Stimulated activated CD4-positive, alpha-beta T cell treated with anti-CD3 and anti-CD28 coated beads, Interleukin-15, amount 100 ng/mL, for 48 hours (primary cell): ENCODE data around the gene IGSF3.

Experiments
- DNase-seq, 2 donors: peaks; one replicate each; pipeline ENCODE4 v3.0.0-alpha.2; 2020; ENCODE audit warnings: low read depth in 2 of 2

The IGSF3 gene

DNA sequence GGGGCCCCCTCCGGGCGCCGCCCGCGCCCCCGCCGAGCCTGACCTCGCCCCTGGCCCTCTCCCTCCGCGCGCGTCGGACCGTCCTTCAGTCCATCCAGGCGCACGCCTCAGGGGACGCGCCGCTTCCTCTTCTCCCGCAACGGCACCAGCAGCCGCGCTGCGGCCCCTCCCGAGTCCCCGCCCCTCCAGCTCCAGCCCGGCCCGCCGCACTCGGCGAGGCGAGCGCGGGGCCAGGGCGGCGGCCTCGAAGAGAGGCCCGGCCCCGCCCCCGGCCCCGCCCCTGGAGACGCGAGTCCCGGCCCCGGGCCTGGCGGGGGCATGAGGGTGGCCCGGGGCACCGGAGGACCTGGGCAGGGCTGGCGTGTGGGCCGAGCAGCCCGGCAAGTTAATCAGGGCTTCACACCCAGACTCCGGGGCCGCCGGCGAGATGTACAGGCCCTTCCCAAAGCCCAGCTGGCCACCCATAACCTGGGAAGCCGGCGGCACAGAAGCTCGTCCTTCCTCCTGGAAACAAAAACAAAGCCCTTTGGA lies at the start of gene IGSF3:
Gene IGSF3 (minus strand): TSS at position 159 of the 531 bp plus-strand sequence. CDS start 1,407 bp downstream, outside the sequence.
- peak; percentile 12 to 40 for DNase-seq

DNA sequence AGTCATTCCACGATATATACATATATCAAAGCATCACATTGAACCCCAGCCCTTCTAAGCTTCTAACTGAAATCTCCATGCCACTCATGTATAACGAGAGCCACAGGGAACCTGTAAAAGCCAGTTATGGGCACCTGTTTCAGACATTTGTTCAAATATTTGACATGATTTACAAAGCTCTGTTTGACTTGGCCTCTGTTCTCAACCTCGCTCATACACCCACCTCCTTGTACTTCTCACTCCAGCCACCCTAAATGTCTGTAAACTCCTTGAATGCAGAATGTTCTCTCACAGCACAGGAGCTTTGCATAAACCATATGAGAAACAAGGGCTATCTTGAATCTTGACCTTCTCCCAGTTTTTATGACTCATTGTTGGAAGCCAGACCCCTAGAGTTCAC lies 49.8 kb upstream of the IGSF3 start:
- DNase-seq, result no peak

DNA sequence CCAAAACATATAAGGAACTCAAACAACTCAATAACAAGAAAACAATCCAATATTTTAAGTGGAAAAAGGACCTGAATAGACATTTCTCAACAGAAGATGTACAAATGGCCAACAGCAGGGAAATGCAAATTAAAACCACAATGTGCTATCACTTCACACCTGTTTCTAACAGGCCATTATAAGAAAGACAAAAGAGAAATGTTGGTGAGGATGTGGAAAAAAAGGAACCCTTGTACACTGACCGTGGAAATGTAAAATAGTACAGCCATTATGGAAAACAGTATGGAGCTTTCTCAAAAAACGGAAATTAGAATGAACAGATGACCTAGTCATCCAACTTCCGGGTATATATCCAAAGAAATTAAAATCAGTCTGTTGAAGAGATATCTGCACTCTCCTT lies 48.9 kb upstream of the IGSF3 start:
- no peak for DNase-seq

DNA sequence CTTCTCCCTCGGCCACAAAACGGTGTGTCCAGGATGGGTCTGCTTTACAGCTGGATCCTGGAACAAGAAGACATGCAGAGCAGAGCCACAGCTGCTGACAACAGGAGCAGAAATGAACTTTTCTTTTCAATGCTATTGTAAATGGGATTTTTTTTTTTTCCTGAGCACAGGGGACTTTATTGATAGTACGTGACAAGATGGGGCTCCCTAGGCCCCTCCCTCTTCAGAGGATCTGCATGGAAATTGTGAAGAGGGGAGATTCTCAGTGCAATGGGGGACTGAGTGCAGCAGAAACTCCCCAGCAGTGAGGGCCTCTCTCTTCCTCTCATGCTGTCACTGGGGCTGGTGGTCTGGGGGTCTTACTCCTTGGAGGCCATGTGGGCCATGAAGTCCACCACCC lies 45.9 kb upstream of the IGSF3 start:
- no peak for DNase-seq

DNA sequence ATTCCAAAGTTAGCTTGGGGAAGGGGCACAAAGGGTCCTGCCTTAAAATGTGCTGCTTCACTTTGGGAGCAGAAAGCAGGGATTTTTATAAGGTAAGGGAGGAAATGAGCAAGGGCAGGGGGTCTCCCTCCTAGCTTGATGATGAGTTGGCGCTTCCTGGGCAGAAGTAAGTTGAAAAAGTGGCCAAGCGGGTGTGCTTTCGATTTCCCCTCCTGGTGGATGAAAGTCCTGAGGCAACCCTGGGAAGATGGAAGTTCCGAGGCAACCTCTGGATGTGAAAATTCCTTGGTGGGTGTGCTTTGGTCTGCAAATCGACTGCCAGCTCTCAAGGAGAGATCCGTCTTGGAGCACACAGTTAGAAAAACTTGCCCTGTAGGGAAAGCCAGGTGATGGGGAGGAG lies 45.0 kb upstream of the IGSF3 start:
- DNase-seq, result no peak

DNA sequence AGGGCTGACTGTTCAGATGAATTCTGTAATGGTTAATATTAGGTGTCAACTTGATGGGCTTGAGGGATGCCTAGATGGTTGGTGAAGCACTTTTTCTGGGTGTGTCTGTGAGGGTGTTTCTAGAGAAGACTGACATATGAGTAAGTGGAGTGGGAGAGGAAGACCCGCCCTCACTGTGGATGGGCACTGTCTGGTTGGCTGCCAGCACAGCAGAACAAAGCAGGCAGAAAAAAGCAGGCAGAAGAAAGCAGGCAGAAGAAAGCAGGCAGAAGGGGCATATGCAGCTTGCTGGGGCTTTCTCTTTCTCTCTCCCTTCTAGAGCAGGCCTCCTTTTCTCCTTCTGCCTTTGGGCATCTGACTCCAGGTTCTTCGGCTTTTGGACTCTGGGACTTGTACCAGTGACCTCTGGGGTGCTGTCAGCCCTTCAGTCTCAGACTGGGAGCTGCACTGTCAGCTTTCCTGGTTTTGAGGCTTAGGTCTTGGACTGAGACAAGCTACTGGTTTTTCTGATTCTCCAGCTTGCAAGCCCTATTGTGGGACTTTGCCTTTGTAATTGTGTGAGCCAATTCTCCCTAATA lies 43.8 kb upstream of the IGSF3 start:
- peak; percentile 24 to 32 for DNase-seq

DNA sequence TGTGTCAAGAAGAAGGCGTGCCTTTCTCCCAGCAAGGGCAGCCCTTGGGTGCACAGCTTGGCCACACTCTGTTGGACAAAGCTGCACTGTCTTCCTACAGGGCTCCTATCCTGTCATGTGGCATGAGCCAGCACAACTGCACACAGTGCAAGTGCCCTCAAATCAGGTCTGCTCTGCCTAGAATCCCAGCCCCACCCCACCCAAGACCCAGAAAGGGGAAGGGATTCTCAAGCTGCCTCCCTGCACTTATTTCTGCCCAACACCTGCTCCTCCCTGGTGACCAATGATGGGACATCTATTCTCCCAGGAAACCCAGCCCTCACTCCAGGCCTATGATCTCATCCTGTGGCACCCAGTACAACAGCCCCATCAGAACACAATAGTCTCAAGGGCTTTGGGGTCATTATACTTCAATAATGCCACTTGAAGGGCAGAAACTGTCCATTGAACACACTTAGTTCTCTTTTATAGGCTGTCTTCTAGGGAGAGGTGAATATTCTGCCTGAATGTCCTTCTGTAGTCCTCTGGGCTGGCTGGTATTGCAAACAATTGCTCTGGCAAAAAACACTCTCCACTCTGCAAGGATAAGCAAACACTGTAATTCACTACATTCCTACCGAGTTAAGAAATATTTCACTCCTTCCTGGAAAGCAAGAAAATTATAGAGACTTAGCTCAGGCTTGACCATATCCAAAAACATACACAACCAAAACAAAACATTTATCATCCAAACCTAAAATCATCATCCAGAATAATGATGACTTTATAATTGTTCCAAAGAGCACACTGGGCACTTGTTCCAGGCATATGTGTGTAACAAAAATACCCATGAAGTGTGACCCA lies 43.1 kb upstream of the IGSF3 start:
- no peak for DNase-seq

DNA sequence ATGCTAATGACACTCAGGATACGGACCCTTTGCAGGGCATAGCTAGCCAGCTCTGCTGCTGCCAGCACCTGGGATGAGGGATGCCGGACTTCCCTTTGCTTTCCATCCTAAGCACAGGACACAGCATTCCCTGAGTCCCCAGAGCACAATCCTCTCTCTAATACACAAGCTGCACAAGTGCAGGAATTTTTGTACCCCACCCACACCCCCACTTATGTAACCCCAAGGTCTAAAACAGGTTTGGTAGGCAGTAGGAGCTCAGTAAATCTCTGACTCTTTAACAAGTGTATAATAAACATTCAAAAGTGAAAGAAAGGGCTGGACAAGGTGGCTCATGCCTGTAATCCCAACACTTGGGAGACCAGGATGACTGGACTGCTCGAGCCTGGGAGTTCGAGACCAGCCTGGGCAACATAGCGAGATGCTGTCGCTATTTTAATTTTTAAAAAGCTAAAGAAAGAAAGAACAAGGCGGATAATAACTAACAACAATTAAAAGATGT lies 42.2 kb upstream of the IGSF3 start:
- DNase-seq, result no peak

DNA sequence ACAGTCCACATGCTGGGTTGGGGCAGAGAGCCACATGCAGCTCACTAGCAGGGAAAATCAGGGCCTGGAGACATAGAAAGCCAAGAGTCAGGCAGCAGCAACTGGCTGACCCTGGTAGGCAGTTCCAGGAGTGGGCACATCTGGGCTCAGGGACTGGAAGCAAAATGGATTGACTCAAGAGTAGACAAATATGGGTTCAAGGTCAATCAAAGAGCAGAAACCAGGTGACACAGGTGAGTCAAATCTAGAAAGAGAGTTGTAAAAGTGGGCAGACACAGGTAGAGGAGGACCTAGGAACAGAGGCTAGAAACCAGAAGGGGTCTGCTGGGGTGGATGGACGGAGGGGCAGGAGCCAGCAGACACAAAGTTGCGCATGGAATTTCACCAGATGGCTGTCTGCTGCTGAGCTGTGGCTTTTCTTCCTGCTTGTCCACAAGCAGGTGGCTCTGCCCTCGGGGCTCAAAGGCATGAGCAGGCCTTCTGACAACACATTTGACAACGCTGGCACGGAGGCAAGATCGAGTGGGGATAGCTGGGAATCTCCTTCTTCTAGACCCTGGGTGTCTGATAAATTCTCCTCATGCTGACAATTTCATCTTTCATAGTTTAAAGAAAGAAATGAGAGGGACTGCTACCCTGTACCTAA lies 40.8 kb upstream of the IGSF3 start:
- DNase-seq, result no peak

DNA sequence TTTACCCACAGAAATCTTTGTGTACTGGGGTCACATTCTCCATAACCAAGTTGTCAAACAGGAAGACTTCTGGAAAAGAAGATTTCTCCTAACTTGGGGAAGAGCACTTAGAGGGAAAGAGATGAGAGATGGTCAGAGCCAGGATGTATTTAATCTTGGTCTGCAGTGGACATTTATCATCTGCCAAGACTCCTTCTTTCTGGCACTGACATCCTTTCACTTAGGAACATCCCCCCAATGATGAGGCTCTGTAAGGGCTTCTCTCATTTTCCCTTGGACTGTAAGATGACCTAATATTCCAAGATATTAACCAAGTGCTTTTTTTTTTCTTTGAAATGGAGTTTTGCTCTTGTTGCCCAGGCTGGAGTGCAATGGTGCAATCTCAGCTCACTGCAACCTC lies 39.3 kb upstream of the IGSF3 start:
- DNase-seq, result no peak

DNA sequence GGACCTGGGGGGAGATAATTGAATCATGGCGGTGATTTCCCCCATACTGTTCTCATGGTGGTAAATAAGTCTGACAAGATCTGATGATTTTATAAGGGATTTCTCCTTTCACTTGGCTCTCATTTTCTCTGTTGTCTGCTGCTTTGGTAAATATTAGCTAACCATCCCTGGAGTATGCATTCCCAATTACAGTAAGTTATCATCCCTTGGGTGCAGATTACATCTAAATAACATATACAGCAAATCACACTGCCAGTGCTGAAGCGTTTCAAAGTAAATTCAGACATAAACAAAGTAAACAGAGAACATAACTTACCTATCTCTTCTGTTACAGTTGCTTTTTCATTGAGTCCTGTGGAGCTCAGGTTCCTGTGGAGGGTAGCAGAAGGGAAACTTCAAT lies 38.6 kb upstream of the IGSF3 start:
- no peak for DNase-seq

DNA sequence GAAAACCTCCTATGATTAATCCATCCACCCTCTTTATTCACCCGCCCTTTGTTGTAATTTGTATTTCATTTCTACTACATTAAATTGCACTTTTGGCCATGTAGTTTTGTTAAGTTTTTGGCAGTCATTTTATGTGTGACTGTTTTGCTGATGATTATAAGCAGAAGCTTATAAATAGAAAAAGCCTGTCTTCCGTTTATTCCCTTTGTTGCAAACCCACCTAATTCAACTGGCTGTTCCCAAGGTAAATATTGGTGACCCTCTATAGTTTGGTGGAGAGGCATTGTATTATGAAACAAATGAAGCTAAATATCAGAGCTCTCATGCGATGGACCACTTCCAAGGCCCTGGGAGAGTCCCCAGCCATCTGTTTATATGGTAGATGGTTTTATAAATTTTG lies 36.7 kb upstream of the IGSF3 start:
- DNase-seq, result no peak

DNA sequence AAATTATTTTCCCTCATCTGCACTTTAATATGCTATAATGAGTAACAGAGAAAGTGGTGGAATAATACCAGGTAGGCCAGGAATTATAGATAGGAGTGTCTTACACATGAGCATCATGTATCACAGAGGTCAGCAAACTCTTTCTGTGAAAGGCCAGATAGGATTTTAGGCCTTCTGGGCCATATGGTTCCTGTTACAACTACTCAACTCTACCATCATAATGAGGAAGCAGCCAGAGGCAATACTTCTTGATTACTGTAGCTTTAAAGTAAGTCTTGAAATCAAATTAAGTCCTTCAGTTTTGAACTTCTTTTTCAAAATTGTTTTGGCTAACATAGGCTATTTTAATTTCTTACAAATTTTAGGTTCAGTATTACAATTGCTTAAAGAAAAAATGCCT lies 32.1 kb upstream of the IGSF3 start:
- no peak for DNase-seq

DNA sequence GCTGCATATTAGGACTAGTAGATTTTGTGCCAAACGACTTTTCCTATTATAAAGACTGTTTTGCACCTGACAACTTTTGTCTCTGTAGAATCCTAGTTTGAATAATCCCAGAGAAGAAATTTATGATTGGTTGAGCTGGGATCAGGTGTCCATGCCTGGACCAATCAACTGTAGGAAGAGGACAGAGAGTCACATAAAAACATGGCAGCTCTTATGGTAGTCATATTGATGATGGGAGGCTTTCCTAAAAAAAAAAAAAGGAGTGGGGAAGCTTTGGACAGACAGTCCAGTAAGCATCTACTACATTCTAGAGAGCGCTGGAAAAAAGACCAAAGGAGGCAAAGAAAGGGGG lies 30.7 kb upstream of the IGSF3 start:
- DNase-seq, result no peak

DNA sequence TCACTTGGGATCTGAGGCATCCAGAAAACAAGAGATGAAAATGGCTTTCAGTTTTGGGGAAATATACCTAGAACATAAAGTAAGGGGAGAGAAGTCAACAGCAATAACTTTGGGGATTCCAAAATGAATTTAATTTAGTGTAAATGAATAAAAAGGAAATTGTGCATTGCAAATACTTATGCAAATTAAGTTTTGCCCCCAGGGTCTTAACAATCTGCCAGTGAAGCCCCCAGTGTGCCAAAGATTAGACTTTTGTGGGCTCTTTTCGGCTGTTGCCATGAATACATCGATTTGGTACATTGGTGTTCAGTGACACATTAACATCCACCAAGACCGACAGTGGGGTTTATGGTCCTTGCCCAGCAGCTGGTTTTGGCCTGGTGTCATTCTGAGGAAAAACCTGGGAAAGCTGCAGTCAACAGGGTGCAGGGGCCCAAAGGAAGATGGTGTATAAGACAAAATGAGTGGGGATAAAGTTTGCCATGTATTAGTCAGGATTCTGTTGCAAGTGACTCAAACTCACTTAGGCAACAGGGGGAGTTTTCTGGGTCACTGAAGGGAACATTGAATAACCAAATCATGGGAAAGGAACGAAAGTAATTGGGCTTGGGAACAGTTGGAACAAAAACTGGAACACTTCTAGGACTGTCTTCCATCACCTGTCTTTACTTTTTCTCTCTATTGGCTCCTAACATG lies 30.2 kb upstream of the IGSF3 start:
- no peak for DNase-seq

DNA sequence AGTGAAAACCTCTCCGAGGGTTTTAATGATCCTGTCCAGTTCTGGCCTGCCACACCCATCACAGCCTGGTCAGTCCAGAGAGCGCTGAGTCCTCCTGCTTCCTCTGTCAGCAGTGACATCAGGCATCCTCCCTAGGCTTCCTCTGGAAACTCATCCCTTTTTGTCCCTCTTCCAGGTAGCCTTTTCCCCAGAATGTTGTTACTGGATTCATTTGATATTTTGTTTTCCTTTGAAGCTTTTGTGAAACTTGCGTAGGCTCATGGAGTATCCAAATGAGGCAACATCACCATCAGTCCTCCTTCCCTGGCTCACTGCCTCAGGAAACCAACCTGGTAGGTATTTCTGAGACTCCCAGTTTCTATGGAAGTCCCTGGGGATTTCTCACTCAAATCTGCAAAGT lies 27.0 kb upstream of the IGSF3 start:
- DNase-seq, result no peak

DNA sequence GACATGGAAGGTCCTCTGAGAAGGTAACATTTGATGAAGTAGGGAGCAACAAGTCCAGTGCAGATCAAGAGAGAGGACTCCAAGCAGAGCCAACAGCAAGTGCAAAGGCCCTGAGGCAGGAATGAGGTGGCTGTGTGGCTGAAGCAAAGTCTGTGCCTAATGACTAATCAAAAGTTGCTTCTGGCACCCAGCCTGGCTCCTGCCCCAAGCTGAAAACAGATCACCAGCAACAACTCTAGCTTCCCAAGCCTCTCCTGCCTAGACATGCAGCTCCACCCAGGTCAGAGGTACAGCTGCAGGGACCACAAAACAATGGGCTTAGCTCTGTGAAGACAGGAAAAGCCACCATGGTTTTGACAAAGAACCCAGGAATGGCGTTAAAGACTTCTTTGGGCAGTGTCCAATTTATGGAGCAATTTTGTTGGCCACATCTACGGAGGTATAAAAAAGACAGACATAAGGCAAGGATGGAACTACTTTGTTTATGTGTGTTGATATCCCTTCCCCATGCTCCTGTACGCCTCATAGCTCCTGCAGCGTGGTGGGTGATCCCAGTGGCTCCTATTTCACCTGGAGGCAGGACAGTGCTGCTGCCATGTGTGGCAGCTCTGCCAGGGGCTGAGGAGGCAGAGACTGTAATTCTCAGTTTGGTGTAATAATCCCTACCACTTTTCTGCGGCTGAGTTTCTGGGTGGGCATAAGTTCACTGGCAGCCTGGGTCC lies 26.4 kb upstream of the IGSF3 start:
- DNase-seq, result no peak

DNA sequence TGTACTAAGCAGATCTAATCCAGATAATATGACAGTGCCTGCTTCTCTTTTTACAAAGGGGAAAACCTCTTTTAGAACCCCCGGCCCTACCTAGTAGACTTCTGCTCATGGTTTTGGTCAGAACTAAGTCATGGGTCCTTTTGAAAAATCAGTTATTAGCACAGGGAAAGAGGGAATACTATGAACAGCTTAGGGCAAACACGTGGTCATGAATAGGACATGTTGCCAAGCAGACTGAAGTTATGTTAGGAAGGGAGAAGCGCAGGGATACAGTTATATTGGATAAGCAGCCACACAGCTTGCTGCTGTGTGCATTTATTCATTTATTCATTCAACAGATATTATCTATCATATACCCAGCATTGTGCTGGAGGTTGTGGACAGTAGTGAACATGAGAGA lies 25.3 kb upstream of the IGSF3 start:
- no peak for DNase-seq

DNA sequence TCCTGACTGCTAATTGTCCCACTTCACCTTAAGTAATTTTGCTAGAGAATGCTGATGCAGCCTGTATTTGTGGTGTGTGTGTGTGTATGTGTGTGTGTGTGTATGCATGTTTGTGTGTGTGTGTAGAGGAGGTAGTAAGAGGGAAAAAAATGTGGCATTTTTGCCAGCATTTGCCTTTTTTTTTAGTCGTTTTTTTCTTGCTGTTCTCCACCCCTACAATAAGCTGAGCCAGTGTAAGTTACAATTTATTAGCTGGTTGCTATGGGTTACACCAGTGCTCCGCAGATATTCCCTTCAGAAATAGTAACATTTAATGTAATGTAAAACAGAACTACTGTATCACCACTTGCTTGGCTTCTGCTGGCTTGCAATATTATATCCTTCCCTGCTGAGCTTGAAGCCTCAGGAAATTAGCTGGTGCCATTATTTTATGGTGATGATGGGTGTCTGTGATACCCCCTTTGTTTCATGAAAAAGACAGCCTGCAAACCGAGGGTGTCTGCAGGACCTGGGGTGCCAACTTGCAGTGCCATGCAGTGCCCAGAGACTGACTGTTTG lies 23.4 kb upstream of the IGSF3 start:
- no peak for DNase-seq

DNA sequence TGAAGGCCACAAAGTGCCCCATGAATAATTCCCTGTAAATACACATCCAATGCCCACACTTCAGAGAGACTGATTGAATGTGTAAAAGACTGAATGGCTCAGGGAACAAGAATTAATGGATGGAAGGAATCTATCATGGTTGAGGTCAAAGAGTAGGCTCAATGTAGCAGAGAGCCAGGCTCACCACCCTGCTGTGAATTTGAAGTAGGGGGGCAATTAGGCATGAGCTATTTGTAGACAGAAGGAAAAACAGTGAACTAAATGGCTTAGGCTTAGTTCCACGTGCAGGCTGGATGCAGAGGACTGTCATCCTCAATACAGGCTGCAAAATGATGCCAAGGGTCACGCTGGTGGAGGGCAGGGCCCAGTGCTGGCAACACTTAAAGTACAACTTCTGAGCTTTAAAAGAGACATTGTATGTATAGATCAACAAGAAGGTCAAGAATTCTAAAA lies 22.9 kb upstream of the IGSF3 start:
- DNase-seq, result no peak

DNA sequence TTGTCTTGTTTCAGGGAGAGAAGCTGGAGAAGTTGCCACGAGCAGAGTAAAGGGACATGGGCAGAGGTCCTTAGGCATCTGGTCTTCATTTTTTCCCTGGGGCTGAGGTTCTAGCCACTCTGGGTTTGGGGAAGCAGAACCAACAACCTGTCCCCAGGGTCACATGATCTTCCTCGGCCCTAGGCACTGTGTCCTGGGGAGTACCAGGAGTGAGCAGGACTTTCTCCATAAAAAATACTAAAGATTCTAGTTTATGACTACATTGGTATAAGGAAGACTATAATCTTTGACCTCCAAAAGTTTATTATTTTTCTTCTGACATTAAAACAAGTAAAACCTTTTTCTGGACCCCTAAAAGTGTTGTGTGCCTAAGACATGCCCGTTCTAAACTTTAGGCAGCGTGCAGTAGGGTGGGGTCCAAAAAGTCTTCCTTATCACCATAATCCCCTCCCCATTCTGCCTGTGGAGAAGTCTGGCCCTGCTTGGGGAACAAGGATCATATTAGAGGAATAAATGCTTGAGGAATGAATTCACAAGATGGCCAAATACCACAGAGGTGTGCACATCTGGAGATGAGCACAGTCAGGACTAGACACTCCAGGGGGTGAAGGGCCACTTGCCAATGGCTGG lies 19.3 kb upstream of the IGSF3 start:
- no peak for DNase-seq
